H9 (cell line): Measurements from ENCODE around the gene SNTG2. TPM values are rescaled to one million over a fixed set of nuclear protein-coding genes. Genes with fewer than 3 reads are reported as not detected.

Source experiments
- DNase-seq: peaks from one replicate; pipeline ENCODE4 v3.0.0-alpha.2; 2017
- H2AFZ ChIP-seq: one replicate; pipeline ENCODE4 v1.6.1; 2013; ENCODE audit warnings: mild to moderate bottlenecking, low read length, control low read depth, moderate library complexity
- H2AK5ac ChIP-seq: 2 replicates; pipeline ENCODE4 v1.6.1; 2013; ENCODE audit warnings: low read length, control low read depth, mixed read lengths; ENCODE audit not compliant: insufficient read length
- H2BK120ac ChIP-seq: one replicate; pipeline ENCODE4 v1.6.1; 2013; ENCODE audit warnings: low read depth, mild to moderate bottlenecking, low read length, control low read depth, inconsistent platforms; ENCODE audit not compliant: poor library complexity, severe bottlenecking
- H2BK12ac ChIP-seq: 2 replicates; pipeline ENCODE4 v1.6.1; 2013; ENCODE audit warnings: low read length, control low read depth, mixed read lengths, low read depth; ENCODE audit not compliant: insufficient read length
- H2BK15ac ChIP-seq: 2 replicates; pipeline ENCODE4 v1.6.1; 2013; ENCODE audit warnings: low read depth, low read length, control low read depth
- H2BK20ac ChIP-seq: one replicate; pipeline ENCODE4 v1.6.1; 2013; ENCODE audit warnings: low read depth, mild to moderate bottlenecking, low read length, control low read depth, inconsistent platforms; ENCODE audit not compliant: poor library complexity, severe bottlenecking
- H2BK5ac ChIP-seq: 2 replicates; pipeline ENCODE4 v1.6.1; 2013; ENCODE audit warnings: low read length, control low read depth, mixed read lengths; ENCODE audit not compliant: insufficient read length
- H3K14ac ChIP-seq: 2 replicates; pipeline ENCODE4 v1.6.1; 2013; ENCODE audit warnings: low read length, control low read depth; ENCODE audit not compliant: insufficient read depth
- H3K18ac ChIP-seq: 2 replicates; pipeline ENCODE4 v1.6.1; 2013; ENCODE audit warnings: low read depth, mild to moderate bottlenecking, mixed read lengths, low read length, control low read depth; ENCODE audit not compliant: insufficient read length
- H3K23ac ChIP-seq: 2 replicates; pipeline ENCODE4 v1.6.1; 2013; ENCODE audit warnings: low read length, control low read depth, mixed read lengths, low read depth; ENCODE audit not compliant: insufficient read length
- H3K23me2 ChIP-seq: 2 replicates; pipeline ENCODE4 v1.6.1; 2013; ENCODE audit warnings: low read depth, mild to moderate bottlenecking, mixed read lengths, low read length, control low read depth; ENCODE audit not compliant: insufficient read length, poor library complexity, severe bottlenecking
- H3K27ac ChIP-seq: 2 replicates; pipeline ENCODE4 v1.5.1; 2013; ENCODE audit warnings: low read length, control low read depth, mixed read lengths, low read depth; ENCODE audit not compliant: insufficient read length
- H3K27me3 ChIP-seq: 2 replicates; pipeline ENCODE4 v1.6.1; 2013; ENCODE audit warnings: low read length, control low read depth, inconsistent platforms; ENCODE audit not compliant: insufficient read depth
- H3K4ac ChIP-seq: 2 replicates; pipeline ENCODE4 v1.6.1; 2013; ENCODE audit warnings: low read depth, mild to moderate bottlenecking, control low read depth, inconsistent platforms, low read length, moderate library complexity
- H3K4me1 ChIP-seq: 2 replicates; pipeline ENCODE4 v1.6.1; 2013; ENCODE audit warnings: low read length, control low read depth, inconsistent platforms; ENCODE audit not compliant: insufficient read depth
- H3K4me2 ChIP-seq: 2 replicates; pipeline ENCODE4 v1.6.1; 2013; ENCODE audit warnings: low read length, control low read depth, mixed read lengths; ENCODE audit not compliant: insufficient read length, insufficient read depth
- H3K56ac ChIP-seq: 2 replicates; pipeline ENCODE4 v1.6.1; 2013; ENCODE audit warnings: low read depth, mild to moderate bottlenecking, mixed read lengths, low read length, control low read depth; ENCODE audit not compliant: insufficient read length
- H3K79me1 ChIP-seq: 2 replicates; pipeline ENCODE4 v1.6.1; 2013; ENCODE audit warnings: low read depth, mild to moderate bottlenecking, moderate library complexity, low read length, control low read depth, inconsistent platforms; ENCODE audit not compliant: insufficient read depth, poor library complexity, severe bottlenecking
- H3K79me2 ChIP-seq: 2 replicates; pipeline ENCODE4 v1.6.1; 2013; ENCODE audit warnings: low read length, control low read depth, inconsistent platforms; ENCODE audit not compliant: insufficient read depth
- H3K9ac ChIP-seq: 2 replicates; pipeline ENCODE4 v1.6.1; 2013; ENCODE audit warnings: low read length, control low read depth, mixed read lengths; ENCODE audit not compliant: insufficient read length; ENCODE audit errors: extremely low read depth
- H3K9me3 ChIP-seq: one replicate; pipeline ENCODE4 v1.6.1; 2013; ENCODE audit warnings: low read depth, low read length, inconsistent platforms; ENCODE audit not compliant: control insufficient read depth
- H3T11ph ChIP-seq: one replicate; pipeline ENCODE4 v1.6.1; 2013; ENCODE audit warnings: mild to moderate bottlenecking, low read length, control low read depth, inconsistent platforms
- H4K20me1 ChIP-seq: one replicate; pipeline ENCODE4 v1.6.1; 2013; ENCODE audit not compliant: control insufficient read depth, insufficient read length, insufficient read depth
- H4K5ac ChIP-seq: 2 replicates; pipeline ENCODE4 v1.6.1; 2013; ENCODE audit warnings: low read depth, mild to moderate bottlenecking, mixed read lengths, low read length, control low read depth; ENCODE audit not compliant: insufficient read length
- H4K8ac ChIP-seq: replicated peaks from 2 replicates; pipeline ENCODE4 v1.6.1; 2013; ENCODE audit warnings: low read length, control low read depth, mixed read lengths, low read depth; ENCODE audit not compliant: insufficient read length
- H4K91ac ChIP-seq: 2 replicates; pipeline ENCODE4 v1.6.1; 2013; ENCODE audit warnings: low read depth, mild to moderate bottlenecking, moderate library complexity, mixed read lengths, low read length, control low read depth; ENCODE audit not compliant: insufficient read length
- H3K27ac Mint-ChIP-seq, 3 experiments: 2 replicates in 2 of 3; 3 replicates in 1 of 3; pipeline ENCODE4 v1.8.0; 2020 to 2021; ENCODE audit warnings: mixed read lengths in 3 of 3, mild to moderate bottlenecking in 1 of 3, moderate library complexity in 1 of 3
- H3K27me3 Mint-ChIP-seq: 2 replicates; pipeline ENCODE4 v1.8.0; 2021; ENCODE audit warnings: low read depth, mild to moderate bottlenecking, moderate library complexity, mixed read lengths
- H3K36me3 Mint-ChIP-seq, 3 experiments: 2 replicates in 2 of 3; 3 replicates in 1 of 3; pipeline ENCODE4 v1.8.0; 2020 to 2021; ENCODE audit warnings: low read depth in 3 of 3, mixed read lengths in 3 of 3; ENCODE audit not compliant: insufficient read depth in 1 of 3
- H3K4me1 Mint-ChIP-seq, 2 experiments: 2 replicates each; pipeline ENCODE4 v1.8.0; 2020; ENCODE audit warnings: mixed read lengths in 2 of 2
- H3K4me3 Mint-ChIP-seq, 2 experiments: 2 replicates in 1 of 2; 3 replicates in 1 of 2; pipeline ENCODE4 v1.8.0; 2020 to 2021; ENCODE audit warnings: mild to moderate bottlenecking in 2 of 2, mixed read lengths in 2 of 2, moderate library complexity in 1 of 2
- H3K9me3 Mint-ChIP-seq, 2 experiments: 2 replicates in 1 of 2; 3 replicates in 1 of 2; pipeline ENCODE4 v1.8.0; 2020; ENCODE audit warnings: mild to moderate bottlenecking in 2 of 2, mixed read lengths in 2 of 2, moderate library complexity in 1 of 2
- CTCF ChIP-seq: fragments of 200-600 bp; sonication (generic); conservative IDR thresholded peaks from 3 replicates; pipeline ENCODE4 v1.8.0; 2021; ENCODE audit warnings: antibody characterized with exemption, mild to moderate bottlenecking
- WGBS: extraction: QIAGEN DNeasy Blood & Tissue Kit; methylation state at CpG from one replicate; pipeline ENCODE4 v1.1.7; 2013; ENCODE audit warnings: missing lambda C conversion rate, low lambda C conversion rate, mixed read lengths; ENCODE audit not compliant: insufficient read length; ENCODE audit errors: extremely low coverage; 5-methylcytosine and 5-hydroxymethylcytosine counted together
- total RNA-seq: library from RNA; stranded (reverse); gene quantifications from 2 replicates; pipeline ENCODE4 v1.2.1, GENCODE V29; 2021

The SNTG2 gene
- total RNA-seq, 1 experiment from 2014 or later, result 13.2 TPM

GRCh38 chr2:1049691-1050090 lies 99.0 kb downstream of the SNTG2 start:
- no peak for TF ChIP-seq CTCF
- H3K4me1 Mint-ChIP-seq, result peaks cover 57 to 59% of the 10 kb centered on the region in 2 experiments
- Histone ChIP-seq H4K8ac (no peak overlapping the region), H3K27me3 (no peaks in the 10 kb centered on the region), H3K79me2 (0 out of 2 replicates have a peak, but pooled peaks cover 2% of the 10 kb centered on the region), H2BK15ac (no peak overlapping the region), H3K4me2 (no peak overlapping the region), H4K5ac (no peak overlapping the region), H2BK120ac (no peak overlapping the region), H3K4me1 (peaks cover 6% of the 10 kb centered on the region; the same call in 1 of the 2 replicates), H3K9ac (no peak overlapping the region), H2AFZ (no peak overlapping the region), H3K18ac (no peak overlapping the region), H3K14ac (no peak overlapping the region), H3T11ph (no peak overlapping the region), H3K27ac (no peak overlapping the region), H3K56ac (no peak overlapping the region), H2BK12ac (no peak overlapping the region), H3K23ac (no peak overlapping the region), H3K9me3 (peaks cover 6% of the 10 kb centered on the region), H2BK20ac (no peak overlapping the region), H3K79me1 (peaks cover 4% of the 10 kb centered on the region), H4K91ac (no peak overlapping the region), H2BK5ac (no peak overlapping the region), H3K4ac (no peak overlapping the region), H3K23me2 (no peaks in the 10 kb centered on the region), H4K20me1 (no peaks in the 10 kb centered on the region), H2AK5ac (no peak overlapping the region)
- H3K4me3 Mint-ChIP-seq, result no peak overlapping the region
- peaks cover 5% of the 10 kb centered on the region for H3K27me3 Mint-ChIP-seq
- H3K36me3 Mint-ChIP-seq, result peaks cover 19 to 52% (median 34%) of the 10 kb centered on the region in 3 experiments
- no peak overlapping the region for H3K27ac Mint-ChIP-seq
- no peak for DNase-seq
- peaks cover 21 to 36% of the 10 kb centered on the region in 2 experiments for H3K9me3 Mint-ChIP-seq
- WGBS, result no CpG with 5 or more reads among the region's 2 CpGs
